ENCODE measurements around the gene SEPTIN7.

Gene SEPTIN7

GRCh38 chr7:35768346-35768745 lies 32.5 kb upstream of the SEPTIN7 start:
- H3K9me3 ChIP-seq: no peaks in the 10 kb centered on the region
- H3K4me1 ChIP-seq (ENCODE audit: control insufficient read depth in 1 of 2, insufficient read depth in 1 of 2, low read depth in 1 of 2, low read length in 1 of 2): no peaks in the 10 kb centered on the region
- no peaks in the 10 kb centered on the region for H3K27me3 ChIP-seq
- no peak overlapping the region for H3K27ac ChIP-seq
- no peaks in the 10 kb centered on the region for H3K36me3 ChIP-seq
- no peak overlapping the region for H3K4me3 ChIP-seq (ENCODE audit: low read depth in 1 of 2, low read length in 1 of 2)
- TF ChIP-seq CTCF (IDR thresholded peaks at IDR 0.05): no peak

- no peak for TF ChIP-seq CTCF (IDR thresholded peaks at IDR 0.05)
- no peak overlapping the region for H3K27ac ChIP-seq
- H3K27me3 ChIP-seq: no peaks in the 10 kb centered on the region
- no peaks in the 10 kb centered on the region for H3K9me3 ChIP-seq
- H3K4me3 ChIP-seq (ENCODE audit: low read depth in 1 of 2, low read length in 1 of 2): no peak overlapping the region
- H3K36me3 ChIP-seq: no peaks in the 10 kb centered on the region
- H3K4me1 ChIP-seq (ENCODE audit: control insufficient read depth in 1 of 2, insufficient read depth in 1 of 2, low read depth in 1 of 2, low read length in 1 of 2): no peaks in the 10 kb centered on the region
These were observed 29.1 kb upstream of the SEPTIN7 start for GRCh38 chr7:35771776-35772175.

DNA sequence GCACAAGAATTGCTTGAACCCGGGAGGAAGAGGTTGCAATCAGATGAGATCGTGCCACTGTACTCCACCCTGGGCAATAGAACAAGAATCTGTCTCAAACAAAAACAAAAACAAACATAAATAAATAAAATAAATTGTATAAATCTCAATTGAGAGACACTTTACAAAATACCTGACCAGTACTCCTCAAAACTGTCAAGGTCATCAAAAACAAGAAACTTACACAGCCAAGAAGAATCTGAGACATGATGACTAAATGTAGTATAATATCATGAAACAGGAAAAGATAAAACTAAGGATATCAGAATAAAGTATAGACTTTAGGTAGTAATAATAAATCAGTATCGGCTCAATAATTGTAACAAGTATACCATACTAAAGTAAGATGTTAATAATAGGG lies 26.9 kb upstream of the SEPTIN7 start:
- Histone ChIP-seq H3K27me3 (no peaks in the 10 kb centered on the region), H3K36me3 (no peaks in the 10 kb centered on the region), H3K4me3 (ENCODE audit: low read depth in 1 of 2, low read length in 1 of 2) (no peak overlapping the region), H3K9me3 (no peaks in the 10 kb centered on the region), H3K27ac (no peak overlapping the region), H3K4me1 (ENCODE audit: control insufficient read depth in 1 of 2, insufficient read depth in 1 of 2, low read depth in 1 of 2, low read length in 1 of 2) (no peaks in the 10 kb centered on the region)
- TF ChIP-seq CTCF (IDR thresholded peaks at IDR 0.05): no peak

DNA sequence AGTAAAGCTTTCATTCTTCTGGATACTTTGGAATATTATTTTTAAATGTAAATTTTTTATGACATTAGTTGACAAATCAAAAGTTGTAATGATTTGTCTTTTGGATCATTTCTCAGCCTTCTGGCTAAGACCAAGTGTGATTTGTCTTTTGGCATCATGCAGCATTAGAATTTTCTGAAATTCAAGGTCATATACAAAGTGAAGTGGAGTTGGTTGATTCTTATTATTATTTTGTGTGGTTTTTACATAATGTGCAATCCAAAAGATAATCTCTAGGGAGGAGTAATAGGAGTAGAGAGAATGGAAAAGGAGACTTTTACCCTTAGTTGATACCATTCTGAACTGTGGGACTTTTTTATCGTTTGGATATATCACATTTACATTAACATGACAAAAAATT lies 24.2 kb upstream of the SEPTIN7 start:
- no peak overlapping the region for H3K4me3 ChIP-seq (ENCODE audit: low read depth in 1 of 2, low read length in 1 of 2)
- no peaks in the 10 kb centered on the region for H3K9me3 ChIP-seq
- no peak overlapping the region for H3K27ac ChIP-seq
- no peaks in the 10 kb centered on the region for H3K27me3 ChIP-seq
- no peaks in the 10 kb centered on the region for H3K36me3 ChIP-seq
- H3K4me1 ChIP-seq (ENCODE audit: control insufficient read depth in 1 of 2, insufficient read depth in 1 of 2, low read depth in 1 of 2, low read length in 1 of 2): no peaks in the 10 kb centered on the region
- TF ChIP-seq CTCF (IDR thresholded peaks at IDR 0.05): no peak

GRCh38 chr7:35777121-35777520 lies 23.7 kb upstream of the SEPTIN7 start:
- Histone ChIP-seq H3K4me3 (ENCODE audit: low read depth in 1 of 2, low read length in 1 of 2) (no peak overlapping the region), H3K27ac (no peak overlapping the region), H3K36me3 (no peaks in the 10 kb centered on the region), H3K9me3 (no peaks in the 10 kb centered on the region), H3K4me1 (ENCODE audit: control insufficient read depth in 1 of 2, insufficient read depth in 1 of 2, low read depth in 1 of 2, low read length in 1 of 2) (no peaks in the 10 kb centered on the region), H3K27me3 (no peaks in the 10 kb centered on the region)
- no peak for TF ChIP-seq CTCF (IDR thresholded peaks at IDR 0.05)

- no peaks in the 10 kb centered on the region for H3K36me3 ChIP-seq
- no peak for TF ChIP-seq CTCF (IDR thresholded peaks at IDR 0.05)
- no peak overlapping the region for H3K4me3 ChIP-seq (ENCODE audit: low read depth in 1 of 2, low read length in 1 of 2)
- H3K4me1 ChIP-seq (ENCODE audit: control insufficient read depth in 1 of 2, insufficient read depth in 1 of 2, low read depth in 1 of 2, low read length in 1 of 2): no peaks in the 10 kb centered on the region
- H3K9me3 ChIP-seq: no peaks in the 10 kb centered on the region
- no peaks in the 10 kb centered on the region for H3K27me3 ChIP-seq
- no peak overlapping the region for H3K27ac ChIP-seq
These were observed 20.8 kb upstream of the SEPTIN7 start for GRCh38 chr7:35780070-35780469.

Measured in neutrophil (primary cell).